Muscle layer of duodenum (tissue), 2 donors: ENCODE data around the gene ARVCF.

Experiments
- H3K27ac ChIP-seq: one replicate; pipeline ENCODE4 v1.7.0; 2013; ENCODE audit warnings: mild to moderate bottlenecking, low read length
- H3K27me3 ChIP-seq: one replicate; pipeline ENCODE4 v1.7.0; 2013; ENCODE audit warnings: low read depth, mild to moderate bottlenecking, control low read depth, low read length
- H3K36me3 ChIP-seq, 2 donors: one replicate each; pipeline ENCODE4 v1.7.0; 2013; ENCODE audit warnings: low read length in 2 of 2, control low read depth in 1 of 2, mild to moderate bottlenecking in 1 of 2; ENCODE audit not compliant: insufficient read depth in 2 of 2, control insufficient read depth in 1 of 2
- H3K4me1 ChIP-seq, 2 donors: one replicate each; pipeline ENCODE4 v1.7.0; 2013; ENCODE audit warnings: low read length in 2 of 2, mild to moderate bottlenecking in 2 of 2, control low read depth in 1 of 2, moderate library complexity in 1 of 2; ENCODE audit not compliant: insufficient read depth in 2 of 2, control insufficient read depth in 1 of 2
- H3K4me3 ChIP-seq, 2 donors: one replicate each; pipeline ENCODE4 v1.7.0; 2013; ENCODE audit warnings: low read length in 2 of 2, low read depth in 1 of 2, mild to moderate bottlenecking in 1 of 2
- H3K9me3 ChIP-seq, 2 donors: one replicate each; pipeline ENCODE4 v1.7.0; 2013; ENCODE audit warnings: low read length in 2 of 2, control low read depth in 1 of 2, mild to moderate bottlenecking in 1 of 2; ENCODE audit not compliant: control insufficient read depth in 1 of 2
- donor health status: healthy.

ARVCF gene

GRCh38 chr22:19984851-19985811, 31.5 kb downstream of the ARVCF start:
- no peaks in the 10 kb centered on the region for H3K9me3 ChIP-seq
- H3K4me1 ChIP-seq: peaks cover 11 to 30% of the 10 kb centered on the region in 2 donors
- H3K27ac ChIP-seq: no peak overlapping the region
- no peaks in the 10 kb centered on the region for H3K27me3 ChIP-seq
- H3K4me3 ChIP-seq: peak overlapping the region in 1 of 2 donors; percentile 74
- peaks cover 5 to 17% of the 10 kb centered on the region in 2 donors for H3K36me3 ChIP-seq

GRCh38 chr22:19984201-19984753, 32.3 kb downstream of the ARVCF start:
- no peak overlapping the region for H3K4me3 ChIP-seq
- no peaks in the 10 kb centered on the region for H3K9me3 ChIP-seq
- H3K27me3 ChIP-seq: no peaks in the 10 kb centered on the region
- peaks cover 11 to 30% of the 10 kb centered on the region in 2 donors for H3K4me1 ChIP-seq
- no peak overlapping the region for H3K27ac ChIP-seq
- H3K36me3 ChIP-seq: peaks cover 6 to 25% of the 10 kb centered on the region in 2 donors

GRCh38 chr22:19983741-19984140, 32.9 kb downstream of the ARVCF start:
- Histone ChIP-seq H3K4me3 (no peak overlapping the region), H3K9me3 (no peaks in the 10 kb centered on the region), H3K27ac (no peak overlapping the region), H3K27me3 (no peaks in the 10 kb centered on the region), H3K36me3 (peaks cover 6 to 31% of the 10 kb centered on the region in 2 donors), H3K4me1 (peaks cover 11 to 30% of the 10 kb centered on the region in 2 donors)

GRCh38 chr22:19982991-19983578, 33.5 kb downstream of the ARVCF start:
- peaks cover 11 to 30% of the 10 kb centered on the region in 2 donors for H3K4me1 ChIP-seq
- no peak overlapping the region for H3K27ac ChIP-seq
- peaks cover 6 to 36% of the 10 kb centered on the region in 2 donors for H3K36me3 ChIP-seq
- no peaks in the 10 kb centered on the region for H3K27me3 ChIP-seq
- H3K4me3 ChIP-seq: no peak overlapping the region
- H3K9me3 ChIP-seq: no peaks in the 10 kb centered on the region

- H3K27me3 ChIP-seq: no peaks in the 10 kb centered on the region
- no peak overlapping the region for H3K4me3 ChIP-seq
- no peaks in the 10 kb centered on the region for H3K9me3 ChIP-seq
- peaks cover 11 to 30% of the 10 kb centered on the region in 2 donors for H3K4me1 ChIP-seq
- peaks cover 6 to 43% of the 10 kb centered on the region in 2 donors for H3K36me3 ChIP-seq
- no peak overlapping the region for H3K27ac ChIP-seq
Observed at GRCh38 chr22:19981961-19982920, 34.4 kb downstream of the ARVCF start.

- Histone ChIP-seq H3K27ac (no peak overlapping the region), H3K9me3 (no peaks in the 10 kb centered on the region), H3K4me3 (no peak overlapping the region), H3K27me3 (no peaks in the 10 kb centered on the region), H3K36me3 (peaks cover 6 to 43% of the 10 kb centered on the region in 2 donors), H3K4me1 (peaks cover 11 to 29% of the 10 kb centered on the region in 2 donors)
Observed at GRCh38 chr22:19981171-19981960, 35.3 kb downstream of the ARVCF start.

GRCh38 chr22:19980766-19981165, 35.9 kb downstream of the ARVCF start:
- Histone ChIP-seq H3K4me3 (no peak overlapping the region), H3K4me1 (peaks cover 5 to 23% of the 10 kb centered on the region in 2 donors), H3K27me3 (no peaks in the 10 kb centered on the region), H3K36me3 (peaks cover 6 to 43% of the 10 kb centered on the region in 2 donors), H3K27ac (no peak overlapping the region), H3K9me3 (no peaks in the 10 kb centered on the region)

- H3K27ac ChIP-seq: no peak overlapping the region
- no peak overlapping the region for H3K4me3 ChIP-seq
- no peaks in the 10 kb centered on the region for H3K27me3 ChIP-seq
- H3K4me1 ChIP-seq: peaks cover 5 to 18% of the 10 kb centered on the region in 2 donors
- H3K9me3 ChIP-seq: no peaks in the 10 kb centered on the region
- H3K36me3 ChIP-seq: peaks cover 6 to 43% of the 10 kb centered on the region in 2 donors
Observed at GRCh38 chr22:19979712-19980493, 36.7 kb downstream of the ARVCF start.

GRCh38 chr22:19978748-19979147, 37.9 kb downstream of the ARVCF start:
- Histone ChIP-seq H3K27ac (no peak overlapping the region), H3K27me3 (no peaks in the 10 kb centered on the region), H3K4me3 (no peak overlapping the region), H3K4me1 (peaks cover 5 to 14% of the 10 kb centered on the region in 2 donors), H3K9me3 (no peaks in the 10 kb centered on the region), H3K36me3 (peaks cover 6 to 44% of the 10 kb centered on the region in 2 donors)
